ENCODE data around the gene PTPN12.
A peak's percentile ranks its signal among the peaks of the same experiment; 100 is the strongest.
"Not testable (repeated sequence)": the region's sequence is repeated elsewhere in the genome, so short reads cannot be mapped to it uniquely, and the experiment has no call there.

Gene PTPN12

GRCh38 chr7:77537778-77538280, 734 bp downstream of the PTPN12 start:
- TF ChIP-seq CTCF (IDR thresholded peaks at IDR 0.05; ENCODE audit: control extremely low read depth, extremely low read depth, low read depth, missing control alignments), result no peak
- peak; percentile 61 for DNase-seq (ENCODE audit: extremely low spot score)
- POLR2A ChIA-PET, result no interaction called here
- CTCF ChIA-PET, result no interaction called here

- no peak for TF ChIP-seq CTCF (IDR thresholded peaks at IDR 0.05; ENCODE audit: control extremely low read depth, extremely low read depth, low read depth, missing control alignments)
- CTCF ChIA-PET, result no interaction called here
- DNase-seq (ENCODE audit: extremely low spot score), result peak; percentile 37
- POLR2A ChIA-PET, result no interaction called here
These were observed 1.5 kb downstream of the PTPN12 start for GRCh38 chr7:77538281-77539212.

GRCh38 chr7:77540402-77540822, 3.3 kb downstream of the PTPN12 start:
- POLR2A ChIA-PET, result no interaction called here
- CTCF ChIA-PET, result interaction anchor here (1.4 kb wide), 1 partner anchor 8 kb away, joined by 5 read pairs; no protein-coding TSS in a partner anchor
- no peak for TF ChIP-seq CTCF (IDR thresholded peaks at IDR 0.05; ENCODE audit: control extremely low read depth, extremely low read depth, low read depth, missing control alignments)
- DNase-seq (ENCODE audit: extremely low spot score), result no peak

GRCh38 chr7:77540993-77541392, 3.9 kb downstream of the PTPN12 start:
- CTCF ChIA-PET, result interaction anchor here (1.3 to 1.5 kb wide), 3 partner anchors 8 to 125 kb away, joined by 3 to 5 read pairs (median 3); partner anchors contain the start of gene GSAP
- DNase-seq (ENCODE audit: extremely low spot score); POLR2A ChIA-PET: not testable (repeated sequence)

- DNase-seq (ENCODE audit: extremely low spot score), result no peak
- no peak for TF ChIP-seq CTCF (IDR thresholded peaks at IDR 0.05; ENCODE audit: control extremely low read depth, extremely low read depth, low read depth, missing control alignments)
- ChIA-PET POLR2A (no interaction called here), CTCF (interaction anchor here (1.3 to 2.0 kb wide), 5 partner anchors 14 to 217 kb away, joined by 3 to 6 read pairs (median 3); partner anchors contain the start of gene GSAP)
These were observed 5.3 kb downstream of the PTPN12 start for GRCh38 chr7:77542409-77542808.

GRCh38 chr7:77542895-77543294, 5.8 kb downstream of the PTPN12 start:
- DNase-seq (ENCODE audit: extremely low spot score), result no peak
- CTCF ChIA-PET, result interaction anchor here (1.0 to 2.1 kb wide), 5 partner anchors 15 to 217 kb away, joined by 3 to 9 read pairs (median 5); no protein-coding TSS in a partner anchor
- no peak for TF ChIP-seq CTCF (IDR thresholded peaks at IDR 0.05; ENCODE audit: control extremely low read depth, extremely low read depth, low read depth, missing control alignments)
- POLR2A ChIA-PET, result no interaction called here

- TF ChIP-seq CTCF (IDR thresholded peaks at IDR 0.05; ENCODE audit: control extremely low read depth, extremely low read depth, low read depth, missing control alignments), result no peak
- DNase-seq (ENCODE audit: extremely low spot score), result no peak
- ChIA-PET CTCF (interaction anchor here (2.0 to 2.1 kb wide), 2 partner anchors 14 to 26 kb away, joined by 5 to 9 read pairs; no protein-coding TSS in a partner anchor), POLR2A (no interaction called here)
These were observed 6.8 kb downstream of the PTPN12 start for GRCh38 chr7:77543910-77544309.

Data from GM10248 (cell line).